ENCODE data around the gene DGKI.

DNA sequence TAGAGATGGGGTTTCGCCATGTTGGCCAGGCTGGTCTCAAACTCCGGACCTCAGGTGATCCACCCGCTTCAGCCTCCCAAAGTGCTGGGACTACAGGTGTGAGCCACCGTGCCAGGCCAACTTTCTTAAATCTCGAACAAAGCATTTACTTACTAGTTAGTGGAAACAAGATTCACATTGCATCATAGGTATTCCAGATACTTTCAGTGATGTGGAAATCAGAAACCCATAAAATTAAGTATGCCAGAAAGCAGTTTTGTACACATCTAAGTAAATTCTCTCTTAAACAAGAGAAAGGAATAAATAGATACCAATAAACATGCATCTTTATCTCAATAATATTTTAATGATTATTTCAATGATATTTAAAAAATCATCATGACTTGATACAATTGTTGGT, 75.5 kb downstream of the DGKI start:
- TF ChIP-seq YY1 (IDR thresholded peaks at IDR 0.05; ENCODE audit: insufficient read depth, insufficient read length) (no peak), ZNF274 (IDR thresholded peaks at IDR 0.05; ENCODE audit: low read depth, low read length) (no peak)

Measured in NT2/D1 (cell line).